Measurements from ENCODE around the gene GFOD1. TPM values are rescaled to one million over a fixed set of nuclear protein-coding genes. Genes with fewer than 3 reads are reported as not detected.

Gene GFOD1
- total RNA-seq, 1 experiment from 2014 or later, result 0.62 TPM

GRCh38 chr6:13432526-13433184 lies 54.7 kb downstream of the GFOD1 start:
- ChIA-PET POLR2A (no interaction called here), CTCF (no interaction called here)
- Histone ChIP-seq H3K36me3 (ENCODE audit: control insufficient read depth, insufficient read depth, low read length) (no peaks in the 10 kb centered on the region), H3K9me3 (ENCODE audit: control insufficient read depth, insufficient read depth, low read depth, low read length) (no peaks in the 10 kb centered on the region), H3K27ac (ENCODE audit: low read length) (no peak overlapping the region), H3K4me1 (ENCODE audit: control insufficient read depth, insufficient read depth, low read length) (no peaks in the 10 kb centered on the region), H3K4me3 (ENCODE audit: low read depth in 2 of 2, low read length in 2 of 2) (no peak overlapping the region), H3K27me3 (ENCODE audit: control insufficient read depth, insufficient read depth, low read length) (no peaks in the 10 kb centered on the region)
- no TSS peak for BruUV-seq (replicated peaks)
- DNase-seq (ENCODE audit: low read depth, low spot score), result no peak
- in situ Hi-C loops (cut with HindIII; ENCODE audit: low pct_unique_long_range_greater_than_20kb, low sequenced_read_pairs) (no loop called here), intact Hi-C loops (cut with micrococcal nuclease; ENCODE audit: unreplicated experiment) (no loop called here)
- no peak for ATAC-seq
- TF ChIP-seq POLR2AphosphoS5 (IDR thresholded peaks at IDR 0.05; ENCODE audit: low read depth, low read length) (no peak), REST (IDR thresholded peaks at IDR 0.05; ENCODE audit: insufficient read depth in 1 of 2, low read depth in 2 of 2, low read length in 1 of 2) (no peak), TCF7L2 (IDR thresholded peaks at IDR 0.05; ENCODE audit: low read depth, low read length) (no peak), SIN3A (IDR thresholded peaks at IDR 0.05; ENCODE audit: borderline replicate concordance, insufficient read depth, low read depth, low read length) (no peak), CTCF (IDR thresholded peaks at IDR 0.05) (no peak)

- DNase-seq (ENCODE audit: low read depth, low spot score), result no peak
- TF ChIP-seq POLR2AphosphoS5 (IDR thresholded peaks at IDR 0.05; ENCODE audit: low read depth, low read length), result no peak
- ChIA-PET CTCF (no interaction called here), POLR2A (no interaction called here)
- H3K27ac ChIP-seq (ENCODE audit: low read length), result no peak overlapping the region
- H3K4me3 ChIP-seq (ENCODE audit: low read depth in 2 of 2, low read length in 2 of 2), result no peak overlapping the region
- intact Hi-C loops (cut with micrococcal nuclease; ENCODE audit: unreplicated experiment), result no loop called here
- H3K27me3 ChIP-seq (ENCODE audit: control insufficient read depth, insufficient read depth, low read length), result no peaks in the 10 kb centered on the region
- in situ Hi-C loops (cut with HindIII; ENCODE audit: low pct_unique_long_range_greater_than_20kb, low sequenced_read_pairs), result no loop called here
- no TSS peak for BruUV-seq (replicated peaks)
- H3K9me3 ChIP-seq (ENCODE audit: control insufficient read depth, insufficient read depth, low read depth, low read length), result no peaks in the 10 kb centered on the region
- no peaks in the 10 kb centered on the region for H3K4me1 ChIP-seq (ENCODE audit: control insufficient read depth, insufficient read depth, low read length)
- no peak for ATAC-seq
- H3K36me3 ChIP-seq (ENCODE audit: control insufficient read depth, insufficient read depth, low read length), result no peaks in the 10 kb centered on the region
These were observed 55.4 kb downstream of the GFOD1 start for GRCh38 chr6:13431861-13432465.

GRCh38 chr6:13431059-13431656 lies 56.2 kb downstream of the GFOD1 start:
- TF ChIP-seq SIN3A (IDR thresholded peaks at IDR 0.05; ENCODE audit: borderline replicate concordance, insufficient read depth, low read depth, low read length) (no peak), POLR2AphosphoS5 (IDR thresholded peaks at IDR 0.05; ENCODE audit: low read depth, low read length) (no peak), CTCF (IDR thresholded peaks at IDR 0.05) (no peak), TCF7L2 (IDR thresholded peaks at IDR 0.05; ENCODE audit: low read depth, low read length) (no peak), REST (IDR thresholded peaks at IDR 0.05; ENCODE audit: insufficient read depth in 1 of 2, low read depth in 2 of 2, low read length in 1 of 2) (no peak)
- Histone ChIP-seq H3K27ac (ENCODE audit: low read length) (no peak overlapping the region), H3K9me3 (ENCODE audit: control insufficient read depth, insufficient read depth, low read depth, low read length) (no peaks in the 10 kb centered on the region), H3K36me3 (ENCODE audit: control insufficient read depth, insufficient read depth, low read length) (no peaks in the 10 kb centered on the region), H3K4me1 (ENCODE audit: control insufficient read depth, insufficient read depth, low read length) (no peaks in the 10 kb centered on the region), H3K4me3 (ENCODE audit: low read depth in 2 of 2, low read length in 2 of 2) (no peak overlapping the region), H3K27me3 (ENCODE audit: control insufficient read depth, insufficient read depth, low read length) (no peaks in the 10 kb centered on the region)
- ChIA-PET POLR2A (no interaction called here), CTCF (no interaction called here)
- ATAC-seq, result no peak
- intact Hi-C loops (cut with micrococcal nuclease; ENCODE audit: unreplicated experiment), result no loop called here
- in situ Hi-C loops (cut with HindIII; ENCODE audit: low pct_unique_long_range_greater_than_20kb, low sequenced_read_pairs), result no loop called here
- no peak for DNase-seq (ENCODE audit: low read depth, low spot score)
- BruUV-seq (replicated peaks), result no TSS peak

All from Panc1 (cell line).